HEK293 (cell line): Measurements from ENCODE around the gene SPRY4.
"Not testable (repeated sequence)": the region's sequence is repeated elsewhere in the genome, so short reads cannot be mapped to it uniquely, and the experiment has no call there.

Source experiments
- CTCF ChIA-PET: fragments of 350-600 bp; formaldehyde crosslinking; extraction: SDS; loops from one replicate; lab custom pipeline; 2021; ENCODE audit warnings: antibody characterized with exemption; lab: Yijun Ruan, JAX
- POLR2A ChIA-PET: fragments of 300-600 bp; formaldehyde crosslinking; extraction: SDS; loops from one replicate; lab custom pipeline; 2020; ENCODE audit warnings: antibody characterized with exemption, inconsistent platforms; lab: Yijun Ruan, JAX
- H3K27ac ChIP-seq: fragments of 200-500 bp; sonication (Bioruptor generic); 2 replicates; pipeline ENCODE4 v1.5.1; 2014; ENCODE audit warnings: low read depth, low read length, control low read depth, inconsistent platforms; ENCODE audit errors: extremely low read depth
- H3K36me3 ChIP-seq, 2 experiments: fragments of 200-500 bp in 1 of 2; sonication (Bioruptor generic) in 1 of 2; 1 replicate in 1 of 2; 2 replicates in 1 of 2; pipeline ENCODE4 v1.5.1; 2014 to 2017; ENCODE audit warnings: inconsistent platforms in 2 of 2, low read length in 2 of 2; ENCODE audit not compliant: control insufficient read depth in 2 of 2, insufficient read depth in 1 of 2
- H3K4me1 ChIP-seq: fragments of 200-500 bp; sonication (Bioruptor generic); 2 replicates; pipeline ENCODE4 v1.5.1; 2014; ENCODE audit warnings: mild to moderate bottlenecking, low read length, inconsistent platforms; ENCODE audit not compliant: control insufficient read depth, insufficient read depth
- H3K4me3 ChIP-seq: 2 replicates; pipeline ENCODE4 v1.5.1; 2011; ENCODE audit warnings: low read depth, mild to moderate bottlenecking, control low read depth, low read length, moderate library complexity
- H3K9me3 ChIP-seq: fragments of 200-500 bp; sonication (Bioruptor generic); 2 replicates; pipeline ENCODE4 v1.5.1; 2014; ENCODE audit warnings: low read depth, low read length, inconsistent platforms; ENCODE audit not compliant: control insufficient read depth, insufficient read depth
- BCL11A ChIP-seq: fragments of 450-650 bp; formaldehyde crosslinking; IDR thresholded peaks from 2 replicates; pipeline ENCODE4 v1.5.1; 2016; ENCODE audit warnings: low read depth, missing biosample characterization, missing genetic modification characterization
- FEZF1 ChIP-seq: fragments of 450-650 bp; formaldehyde crosslinking; IDR thresholded peaks from 2 replicates; pipeline ENCODE4 v1.5.1; 2016; ENCODE audit warnings: missing biosample characterization, missing genetic modification characterization
- SETDB1 ChIP-seq: IDR thresholded peaks from one replicate; pipeline ENCODE4 v1.6.1; 2017; ENCODE audit warnings: mild to moderate bottlenecking, low read length, moderate library complexity, mixed read lengths; ENCODE audit not compliant: insufficient read length
- ZBTB6 ChIP-seq: fragments of 450-650 bp; formaldehyde crosslinking; IDR thresholded peaks from 2 replicates; pipeline ENCODE4 v1.5.1; 2017; ENCODE audit warnings: missing biosample characterization, missing genetic modification characterization
- ZFP37 ChIP-seq: fragments of 450-650 bp; formaldehyde crosslinking; IDR thresholded peaks from 2 replicates; pipeline ENCODE4 v1.5.1; 2016; ENCODE audit warnings: missing biosample characterization, missing genetic modification characterization
- ZNF274 ChIP-seq, 2 experiments: fragments of 200-500 bp in 1 of 2; fragments of 450-650 bp in 1 of 2; sonication (Bioruptor generic) in 1 of 2; formaldehyde crosslinking in 1 of 2; IDR thresholded peaks; 2 replicates each; pipeline versions ENCODE4 v1.5.1 to v1.6.1; 2014 to 2016; ENCODE audit warnings: borderline replicate concordance in 1 of 2, inconsistent platforms in 1 of 2, low read length in 1 of 2, missing biosample characterization in 1 of 2, missing genetic modification characterization in 1 of 2
- ZNF280D ChIP-seq: fragments of 450-650 bp; formaldehyde crosslinking; IDR thresholded peaks from 2 replicates; pipeline ENCODE4 v1.5.1; 2016; ENCODE audit warnings: missing biosample characterization, missing genetic modification characterization
- ZNF311 ChIP-seq: fragments of 450-650 bp; formaldehyde crosslinking; IDR thresholded peaks from 2 replicates; pipeline ENCODE4 v1.5.1; 2017; ENCODE audit warnings: missing biosample characterization, missing genetic modification characterization, borderline replicate concordance
- ZNF354C ChIP-seq: fragments of 450-650 bp; formaldehyde crosslinking; IDR thresholded peaks from 2 replicates; pipeline ENCODE4 v1.5.1; 2016; ENCODE audit warnings: missing biosample characterization, missing genetic modification characterization, low read depth, borderline replicate concordance
- ZNF362 ChIP-seq: fragments of 450-650 bp; formaldehyde crosslinking; IDR thresholded peaks from 2 replicates; pipeline ENCODE4 v1.5.1; 2016; ENCODE audit warnings: missing biosample characterization, missing genetic modification characterization
- ZNF391 ChIP-seq: fragments of 450-650 bp; formaldehyde crosslinking; IDR thresholded peaks from 2 replicates; pipeline ENCODE4 v1.5.1; 2016; ENCODE audit warnings: low read depth, missing biosample characterization, missing genetic modification characterization, borderline replicate concordance
- ZNF48 ChIP-seq: fragments of 450-650 bp; formaldehyde crosslinking; IDR thresholded peaks from 2 replicates; pipeline ENCODE4 v1.5.1; 2016; ENCODE audit warnings: missing biosample characterization, missing genetic modification characterization
- ZNF501 ChIP-seq: fragments of 450-650 bp; formaldehyde crosslinking; IDR thresholded peaks from 2 replicates; pipeline ENCODE4 v1.5.1; 2016; ENCODE audit warnings: missing biosample characterization, missing genetic modification characterization
- ZNF701 ChIP-seq: fragments of 450-650 bp; formaldehyde crosslinking; IDR thresholded peaks from 2 replicates; pipeline ENCODE4 v1.5.1; 2016; ENCODE audit warnings: missing biosample characterization, missing genetic modification characterization
- ZNF792 ChIP-seq: fragments of 450-650 bp; formaldehyde crosslinking; IDR thresholded peaks from 2 replicates; pipeline ENCODE4 v1.5.1; 2016; ENCODE audit warnings: missing biosample characterization, missing genetic modification characterization

The SPRY4 gene

GRCh38 chr5:142350021-142350420 is 25.2 kb upstream of the SPRY4 start:
- Histone ChIP-seq H3K36me3 (no peaks in the 10 kb centered on the region), H3K9me3 (no peaks in the 10 kb centered on the region), H3K4me1 (no peaks in the 10 kb centered on the region), H3K27ac (no peak overlapping the region), H3K4me3 (no peak overlapping the region)
- CTCF ChIA-PET: no interaction called here
- TF ChIP-seq ZNF701: no peak
- no peak for TF ChIP-seq ZNF501 (tag by site-specific recombination)
- no peak for TF ChIP-seq ZNF391 (tag by site-specific recombination)
- TF ChIP-seq ZNF274 (IDR thresholded peaks at IDR 0.05; ENCODE audit: low read length): no peak
- no peak for TF ChIP-seq ZNF274 (tag by site-specific recombination; IDR thresholded peaks at IDR 0.05; ENCODE audit: borderline replicate concordance)
- no peak for TF ChIP-seq ZNF311
- TF ChIP-seq ZFP37 (tag by site-specific recombination): no peak
- TF ChIP-seq SETDB1: no peak
- no peak for TF ChIP-seq ZNF48
- TF ChIP-seq ZNF354C: no peak
- no peak for TF ChIP-seq BCL11A
- no peak for TF ChIP-seq ZBTB6 (tag by site-specific recombination)
- no peak for TF ChIP-seq ZNF792
- no peak for TF ChIP-seq ZNF280D (tag by site-specific recombination)
- POLR2A ChIA-PET: no interaction called here

- POLR2A ChIA-PET: no interaction called here
- TF ChIP-seq ZNF362 (tag by site-specific recombination) (no peak), FEZF1 (tag by site-specific recombination) (no peak)
- no peak overlapping the region for H3K27ac ChIP-seq
- CTCF ChIA-PET: no interaction called here
- no peak overlapping the region for H3K4me3 ChIP-seq
- no peaks in the 10 kb centered on the region for H3K4me1 ChIP-seq
- no peaks in the 10 kb centered on the region for H3K36me3 ChIP-seq
- no peaks in the 10 kb centered on the region for H3K9me3 ChIP-seq
These were observed 21.9 kb upstream of the SPRY4 start for GRCh38 chr5:142346706-142347105.

- H3K4me3 ChIP-seq, H3K4me1 ChIP-seq, H3K36me3 ChIP-seq, H3K9me3 ChIP-seq, POLR2A ChIA-PET, H3K27ac ChIP-seq: not testable (repeated sequence)
- 0 out of 2 replicates have a peak, but pooled peaks have one; percentile 27 for TF ChIP-seq ZNF362 (tag by site-specific recombination)
- TF ChIP-seq SETDB1: peak; percentile 76
- CTCF ChIA-PET: interaction anchor here (0.6 to 0.9 kb wide), 2 partner anchors 18 to 24 kb away, joined by 3 to 6 read pairs; no protein-coding TSS in a partner anchor
These were observed 20.1 kb upstream of the SPRY4 start for GRCh38 chr5:142344915-142345314.
